Ovary (tissue), 1 donor: Measurements from ENCODE around the gene CDK18.

Source experiments
- EP300 ChIP-seq: sonication (generic); formaldehyde crosslinking; IDR thresholded peaks from one replicate; pipeline ENCODE4 v1.6.1; 2017; ENCODE audit warnings: antibody characterized with exemption
- POLR2A ChIP-seq: fragments of 450-650 bp; IDR thresholded peaks from one replicate; pipeline ENCODE4 v1.6.1; 2017; ENCODE audit warnings: antibody characterized with exemption, mild to moderate bottlenecking, moderate library complexity

DNA sequence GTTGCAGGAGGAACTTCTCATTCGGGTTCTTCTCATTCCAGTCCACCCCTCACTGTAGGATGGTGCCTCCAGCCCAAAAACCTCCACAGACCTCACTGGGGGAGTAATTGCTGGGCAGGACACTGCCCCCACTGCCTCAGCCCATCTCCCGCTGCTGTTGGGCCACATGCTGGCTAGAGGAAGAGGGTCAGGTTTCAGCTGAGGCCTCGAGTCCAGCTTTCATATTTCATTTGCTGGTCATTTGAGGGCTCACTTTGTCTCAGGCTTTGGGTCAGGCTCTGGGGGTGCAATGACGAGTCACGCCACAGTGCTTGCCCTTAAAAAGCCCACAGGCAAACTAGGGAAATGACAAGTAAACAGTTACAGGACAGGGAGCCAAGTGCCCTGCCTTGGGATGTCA, 9.3 kb downstream of the CDK18 start:
- TF ChIP-seq POLR2A (no peak), EP300 (no peak)
